Neural cell (in vitro differentiated cells): ENCODE measurements around the gene NR5A1. TPM values are rescaled to one million over a fixed set of nuclear protein-coding genes. Genes with fewer than 3 reads are reported as not detected.

Source experiments
- H2AFZ ChIP-seq: fragments of 200-600, 300-800 bp; sonication (generic), shearing (Covaris generic); 2 replicates; pipeline ENCODE4 v1.6.0; 2014; ENCODE audit warnings: low read depth, mild to moderate bottlenecking, antibody characterized with exemption, low read length, moderate library complexity
- H3F3A ChIP-seq: fragments of 200-600 bp; shearing (Covaris generic); 2 replicates; pipeline ENCODE4 v1.6.1; 2016; ENCODE audit warnings: mild to moderate bottlenecking, moderate library complexity, mixed read lengths, antibody characterized with exemption, low read length; ENCODE audit not compliant: insufficient read depth, poor library complexity, severe bottlenecking
- H3K27ac ChIP-seq: fragments of 200-600, 300-800 bp; sonication (generic), shearing (Covaris generic); 2 replicates; pipeline ENCODE4 v1.5.1; 2014; ENCODE audit warnings: mild to moderate bottlenecking, low read length, moderate library complexity
- H3K27me3 ChIP-seq: fragments of 300-800, 200-600 bp; sonication (generic), shearing (Covaris generic); 2 replicates; pipeline ENCODE4 v1.6.0; 2014; ENCODE audit warnings: mild to moderate bottlenecking, low read depth, low read length, moderate library complexity; ENCODE audit not compliant: insufficient read depth
- H3K36me3 ChIP-seq: fragments of 300-800, 200-600 bp; sonication (generic), shearing (Covaris generic); 2 replicates; pipeline ENCODE4 v1.5.1; 2014; ENCODE audit warnings: mild to moderate bottlenecking, antibody characterized with exemption, low read length, moderate library complexity; ENCODE audit not compliant: insufficient read depth
- H3K4me2 ChIP-seq: fragments of 300-800, 200-600 bp; sonication (generic), shearing (Covaris generic); 2 replicates; pipeline ENCODE4 v1.6.0; 2014; ENCODE audit warnings: mild to moderate bottlenecking, low read length
- H3K4me3 ChIP-seq: fragments of 300-800, 200-600 bp; sonication (generic), shearing (Covaris generic); 2 replicates; pipeline ENCODE4 v1.5.1; 2014; ENCODE audit warnings: mild to moderate bottlenecking, low read length, moderate library complexity
- H3K79me2 ChIP-seq: fragments of 200-600 bp; shearing (Covaris generic); replicated peaks from 2 replicates; pipeline ENCODE4 v1.6.0; 2014; ENCODE audit warnings: mild to moderate bottlenecking, low read length, moderate library complexity; ENCODE audit not compliant: insufficient read depth
- H3K9ac ChIP-seq: fragments of 300-800, 200-600 bp; sonication (generic), shearing (Covaris generic); 2 replicates; pipeline ENCODE4 v1.6.1; 2016; ENCODE audit warnings: mild to moderate bottlenecking, low read length, mixed read lengths
- H3K9me2 ChIP-seq: fragments of 200-600 bp; shearing (Covaris generic); 2 replicates; pipeline ENCODE4 v1.6.1; 2016; ENCODE audit warnings: mild to moderate bottlenecking, low read length, mixed read lengths; ENCODE audit not compliant: insufficient read depth
- H3K9me3 ChIP-seq: fragments of 200-600, 300-800 bp; sonication (generic), shearing (Covaris generic); 2 replicates; pipeline ENCODE4 v1.6.1; 2016; ENCODE audit warnings: mild to moderate bottlenecking, mixed run types, low read length, moderate library complexity, mixed read lengths
- H4K20me1 ChIP-seq: fragments of 200-600 bp; shearing (Covaris generic); 2 replicates; pipeline ENCODE4 v1.6.1; 2016; ENCODE audit warnings: mild to moderate bottlenecking, mixed run types; ENCODE audit not compliant: insufficient read depth
- EP300 ChIP-seq: fragments of 450-650 bp; conservative IDR thresholded peaks from 2 replicates; pipeline ENCODE4 v1.6.1; 2014; ENCODE audit warnings: antibody characterized with exemption, mild to moderate bottlenecking, moderate library complexity; ENCODE audit not compliant: poor library complexity, severe bottlenecking
- EZH2 ChIP-seq: fragments of 200-600, 300-800 bp; shearing (Covaris generic), sonication (generic); IDR thresholded peaks from 2 replicates; pipeline ENCODE4 v1.6.1; 2014; ENCODE audit warnings: antibody characterized with exemption, low read length, borderline replicate concordance, mild to moderate bottlenecking; ENCODE audit not compliant: insufficient read depth, poor library complexity, severe bottlenecking
- MXI1 ChIP-seq: fragments of 450-650 bp; conservative IDR thresholded peaks from 2 replicates; pipeline ENCODE4 v1.6.1; 2014; ENCODE audit warnings: antibody characterized with exemption, mild to moderate bottlenecking; ENCODE audit not compliant: poor library complexity, severe bottlenecking
- POLR2AphosphoS5 ChIP-seq: IDR thresholded peaks from 2 replicates; pipeline ENCODE4 v1.6.1; 2012
- RAD21 ChIP-seq: fragments of 450-650 bp; conservative IDR thresholded peaks from 2 replicates; pipeline ENCODE4 v1.6.1; 2014; ENCODE audit warnings: antibody characterized with exemption, mild to moderate bottlenecking, moderate library complexity
- SMC3 ChIP-seq: fragments of 450-650 bp; conservative IDR thresholded peaks from 2 replicates; pipeline ENCODE4 v1.6.1; 2014; ENCODE audit warnings: antibody characterized with exemption, mild to moderate bottlenecking, moderate library complexity; ENCODE audit not compliant: poor library complexity
- TAF1 ChIP-seq: IDR thresholded peaks from 2 replicates; pipeline ENCODE4 v1.6.1; 2012; ENCODE audit warnings: low read depth
- polyA plus RNA-seq: library from polyadenylated mRNA; depleted of rRNA; stranded (reverse); fragments of >200 nt; gene quantifications from 2 replicates; pipeline ENCODE4 v1.2.3, GENCODE V29; 2014
- TF ChIP-seq, protein P1 (sequence below): fragments of 450-650 bp; IDR thresholded peaks from 2 replicates; pipeline ENCODE4 v1.5.1; 2014; ENCODE audit warnings: antibody characterized with exemption, mild to moderate bottlenecking, moderate library complexity; ENCODE audit not compliant: poor library complexity, severe bottlenecking
- TF ChIP-seq, protein P2 (sequence below): IDR thresholded peaks from 2 replicates; pipeline ENCODE4 v1.6.1; 2012; ENCODE audit warnings: borderline replicate concordance

The NR5A1 gene
- polyA plus RNA-seq, 1 donor from 2014 or later = 0.09 TPM

DNA sequence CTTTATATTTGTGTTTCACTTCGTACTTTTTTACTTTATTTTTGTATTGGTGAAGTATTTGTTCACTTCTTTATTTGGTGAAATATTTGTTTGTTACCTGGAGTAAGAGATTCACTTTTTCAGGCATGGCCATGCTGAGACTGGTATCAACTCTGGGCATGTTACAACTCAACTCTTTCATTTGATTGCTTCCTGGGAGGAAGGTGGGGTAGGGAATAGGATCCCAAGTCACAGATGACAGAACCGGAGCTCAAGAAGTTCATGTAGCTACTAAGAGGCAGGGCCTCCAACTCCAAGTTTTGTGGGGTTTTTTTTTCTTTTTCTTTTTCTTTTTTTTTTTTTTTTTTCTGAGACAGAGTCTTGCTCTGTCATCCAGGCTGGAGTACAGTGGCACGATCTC lies 63.0 kb downstream of the NR5A1 start:
- Histone ChIP-seq H3K79me2 (no peaks in the 10 kb centered on the region), H3F3A (no peaks in the 10 kb centered on the region), H4K20me1 (no peaks in the 10 kb centered on the region), H3K9me2 (no peaks in the 10 kb centered on the region), H2AFZ (no peak overlapping the region), H3K4me2 (no peak overlapping the region), H3K27ac (no peak overlapping the region), H3K27me3 (no peaks in the 10 kb centered on the region), H3K36me3 (no peaks in the 10 kb centered on the region), H3K9me3 (no peaks in the 10 kb centered on the region), H3K4me3 (no peak overlapping the region), H3K9ac (no peak overlapping the region)
- no peak for TF ChIP-seq TAF1
- no peak for TF ChIP-seq EZH2
- no peak for TF ChIP-seq MXI1
- TF ChIP-seq POLR2AphosphoS5 = no peak
- TF ChIP-seq, protein P1, sequence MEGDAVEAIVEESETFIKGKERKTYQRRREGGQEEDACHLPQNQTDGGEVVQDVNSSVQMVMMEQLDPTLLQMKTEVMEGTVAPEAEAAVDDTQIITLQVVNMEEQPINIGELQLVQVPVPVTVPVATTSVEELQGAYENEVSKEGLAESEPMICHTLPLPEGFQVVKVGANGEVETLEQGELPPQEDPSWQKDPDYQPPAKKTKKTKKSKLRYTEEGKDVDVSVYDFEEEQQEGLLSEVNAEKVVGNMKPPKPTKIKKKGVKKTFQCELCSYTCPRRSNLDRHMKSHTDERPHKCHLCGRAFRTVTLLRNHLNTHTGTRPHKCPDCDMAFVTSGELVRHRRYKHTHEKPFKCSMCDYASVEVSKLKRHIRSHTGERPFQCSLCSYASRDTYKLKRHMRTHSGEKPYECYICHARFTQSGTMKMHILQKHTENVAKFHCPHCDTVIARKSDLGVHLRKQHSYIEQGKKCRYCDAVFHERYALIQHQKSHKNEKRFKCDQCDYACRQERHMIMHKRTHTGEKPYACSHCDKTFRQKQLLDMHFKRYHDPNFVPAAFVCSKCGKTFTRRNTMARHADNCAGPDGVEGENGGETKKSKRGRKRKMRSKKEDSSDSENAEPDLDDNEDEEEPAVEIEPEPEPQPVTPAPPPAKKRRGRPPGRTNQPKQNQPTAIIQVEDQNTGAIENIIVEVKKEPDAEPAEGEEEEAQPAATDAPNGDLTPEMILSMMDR = no peak
- TF ChIP-seq EP300 = no peak
- TF ChIP-seq RAD21 = no peak

DNA sequence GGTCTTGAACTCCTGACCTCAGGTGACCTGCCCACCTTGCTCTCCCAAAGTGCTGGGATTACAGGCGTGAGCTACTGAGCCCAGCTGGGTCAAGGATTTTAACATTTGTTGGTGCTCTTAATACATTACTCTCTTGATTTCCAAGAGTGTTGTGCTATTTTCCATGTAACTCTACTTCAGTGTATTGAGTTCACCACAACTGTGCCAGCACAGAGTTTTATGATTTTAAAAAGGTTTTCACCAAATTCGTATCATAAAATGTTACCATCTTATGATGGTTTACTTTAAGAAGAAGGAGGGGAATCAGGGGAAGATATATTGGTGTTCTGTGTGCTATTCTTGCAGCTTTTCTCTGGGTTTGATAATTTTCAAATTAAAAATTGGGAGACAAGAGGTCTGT lies 63.6 kb downstream of the NR5A1 start:
- H3K9me3 ChIP-seq = no peaks in the 10 kb centered on the region
- TF ChIP-seq RAD21 (no peak), POLR2AphosphoS5 (no peak), EP300 (no peak), MXI1 (no peak), TAF1 (no peak), SMC3 (no peak), EZH2 (no peak)
- TF ChIP-seq, protein P2, sequence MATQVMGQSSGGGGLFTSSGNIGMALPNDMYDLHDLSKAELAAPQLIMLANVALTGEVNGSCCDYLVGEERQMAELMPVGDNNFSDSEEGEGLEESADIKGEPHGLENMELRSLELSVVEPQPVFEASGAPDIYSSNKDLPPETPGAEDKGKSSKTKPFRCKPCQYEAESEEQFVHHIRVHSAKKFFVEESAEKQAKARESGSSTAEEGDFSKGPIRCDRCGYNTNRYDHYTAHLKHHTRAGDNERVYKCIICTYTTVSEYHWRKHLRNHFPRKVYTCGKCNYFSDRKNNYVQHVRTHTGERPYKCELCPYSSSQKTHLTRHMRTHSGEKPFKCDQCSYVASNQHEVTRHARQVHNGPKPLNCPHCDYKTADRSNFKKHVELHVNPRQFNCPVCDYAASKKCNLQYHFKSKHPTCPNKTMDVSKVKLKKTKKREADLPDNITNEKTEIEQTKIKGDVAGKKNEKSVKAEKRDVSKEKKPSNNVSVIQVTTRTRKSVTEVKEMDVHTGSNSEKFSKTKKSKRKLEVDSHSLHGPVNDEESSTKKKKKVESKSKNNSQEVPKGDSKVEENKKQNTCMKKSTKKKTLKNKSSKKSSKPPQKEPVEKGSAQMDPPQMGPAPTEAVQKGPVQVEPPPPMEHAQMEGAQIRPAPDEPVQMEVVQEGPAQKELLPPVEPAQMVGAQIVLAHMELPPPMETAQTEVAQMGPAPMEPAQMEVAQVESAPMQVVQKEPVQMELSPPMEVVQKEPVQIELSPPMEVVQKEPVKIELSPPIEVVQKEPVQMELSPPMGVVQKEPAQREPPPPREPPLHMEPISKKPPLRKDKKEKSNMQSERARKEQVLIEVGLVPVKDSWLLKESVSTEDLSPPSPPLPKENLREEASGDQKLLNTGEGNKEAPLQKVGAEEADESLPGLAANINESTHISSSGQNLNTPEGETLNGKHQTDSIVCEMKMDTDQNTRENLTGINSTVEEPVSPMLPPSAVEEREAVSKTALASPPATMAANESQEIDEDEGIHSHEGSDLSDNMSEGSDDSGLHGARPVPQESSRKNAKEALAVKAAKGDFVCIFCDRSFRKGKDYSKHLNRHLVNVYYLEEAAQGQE = no peak
- TF ChIP-seq, protein P1 = no peak
- H3K9me2 ChIP-seq = no peaks in the 10 kb centered on the region
- H3K4me2 ChIP-seq = no peak overlapping the region
- no peak overlapping the region for H2AFZ ChIP-seq
- H3K79me2 ChIP-seq = no peaks in the 10 kb centered on the region
- no peaks in the 10 kb centered on the region for H3F3A ChIP-seq
- H3K27ac ChIP-seq = no peak overlapping the region
- H3K36me3 ChIP-seq = no peaks in the 10 kb centered on the region
- no peak overlapping the region for H3K4me3 ChIP-seq
- no peaks in the 10 kb centered on the region for H3K27me3 ChIP-seq
- H3K9ac ChIP-seq = no peak overlapping the region
- H4K20me1 ChIP-seq = no peaks in the 10 kb centered on the region
